Sigmoid colon (tissue), 4 donors: ENCODE results near the gene TMTC2.

Experiments
- EP300 ChIP-seq, 4 donors: sonication (generic); formaldehyde crosslinking; IDR thresholded peaks; one replicate each; pipeline ENCODE4 v1.6.1; 2017; ENCODE audit warnings: antibody characterized with exemption in 4 of 4
- POLR2AphosphoS5 ChIP-seq, 4 donors: sonication (generic); formaldehyde crosslinking; IDR thresholded peaks; one replicate each; pipeline ENCODE4 v1.6.1; 2017; ENCODE audit warnings: antibody characterized with exemption in 4 of 4
- TF ChIP-seq, protein P1 (sequence below), 4 experiments: fragments of 450-650 bp in 3 of 4; fragments of 200-600 bp in 1 of 4; IDR thresholded peaks; one replicate each; pipeline ENCODE4 v1.5.1; 2016 to 2019; ENCODE audit warnings: antibody characterized with exemption in 4 of 4, mild to moderate bottlenecking in 3 of 4, moderate library complexity in 2 of 4

DNA sequence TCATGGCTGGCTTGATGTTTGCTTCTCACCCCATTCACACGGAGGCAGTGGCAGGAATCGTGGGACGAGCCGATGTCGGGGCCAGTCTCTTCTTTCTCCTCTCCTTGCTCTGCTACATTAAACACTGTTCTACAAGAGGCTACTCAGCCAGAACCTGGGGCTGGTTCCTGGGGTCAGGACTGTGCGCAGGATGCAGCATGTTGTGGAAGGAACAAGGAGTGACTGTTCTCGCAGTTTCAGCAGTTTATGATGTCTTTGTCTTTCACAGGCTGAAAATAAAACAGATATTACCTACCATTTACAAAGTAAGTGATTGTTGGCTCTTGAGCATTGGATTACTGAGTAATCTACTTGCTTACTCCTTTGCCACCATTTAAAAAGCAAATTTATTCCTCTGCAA lies 170.6 kb downstream of the TMTC2 start:
- TF ChIP-seq POLR2AphosphoS5 (IDR thresholded peaks at IDR 0.05) (no peak), EP300 (IDR thresholded peaks at IDR 0.05) (no peak)
- TF ChIP-seq, protein P1, sequence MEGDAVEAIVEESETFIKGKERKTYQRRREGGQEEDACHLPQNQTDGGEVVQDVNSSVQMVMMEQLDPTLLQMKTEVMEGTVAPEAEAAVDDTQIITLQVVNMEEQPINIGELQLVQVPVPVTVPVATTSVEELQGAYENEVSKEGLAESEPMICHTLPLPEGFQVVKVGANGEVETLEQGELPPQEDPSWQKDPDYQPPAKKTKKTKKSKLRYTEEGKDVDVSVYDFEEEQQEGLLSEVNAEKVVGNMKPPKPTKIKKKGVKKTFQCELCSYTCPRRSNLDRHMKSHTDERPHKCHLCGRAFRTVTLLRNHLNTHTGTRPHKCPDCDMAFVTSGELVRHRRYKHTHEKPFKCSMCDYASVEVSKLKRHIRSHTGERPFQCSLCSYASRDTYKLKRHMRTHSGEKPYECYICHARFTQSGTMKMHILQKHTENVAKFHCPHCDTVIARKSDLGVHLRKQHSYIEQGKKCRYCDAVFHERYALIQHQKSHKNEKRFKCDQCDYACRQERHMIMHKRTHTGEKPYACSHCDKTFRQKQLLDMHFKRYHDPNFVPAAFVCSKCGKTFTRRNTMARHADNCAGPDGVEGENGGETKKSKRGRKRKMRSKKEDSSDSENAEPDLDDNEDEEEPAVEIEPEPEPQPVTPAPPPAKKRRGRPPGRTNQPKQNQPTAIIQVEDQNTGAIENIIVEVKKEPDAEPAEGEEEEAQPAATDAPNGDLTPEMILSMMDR (IDR thresholded peaks at IDR 0.05): no peak
